ENCODE data around the gene NFASC. TPM values are rescaled to one million over a fixed set of nuclear protein-coding genes. Genes with fewer than 3 reads are reported as not detected.

The NFASC gene
- total and polyA plus RNA-seq, 2 donors (not counting 3 experiments of a cell fraction or from before 2014, with no cell fraction given), result not detected

GRCh38 chr1:205009670-205010069 is 139.0 kb downstream of the NFASC start:
- dilution Hi-C loops (cut with MboI; ENCODE audit: extremely low pct_ligation_motif_present, low sequenced_read_pairs), result no loop called here
- Histone ChIP-seq H3K79me2 (ENCODE audit: control insufficient read depth, insufficient read depth, low read length) (no peaks in the 10 kb centered on the region), H4K20me1 (replicated peaks; ENCODE audit: control insufficient read depth, extremely low read depth, insufficient read depth, low read length) (no peaks in the 10 kb centered on the region), H3K4me1 (ENCODE audit: control insufficient read depth, extremely low read depth, insufficient read depth, low read length) (no peaks in the 10 kb centered on the region), H2AFZ (ENCODE audit: low read depth, low read length) (no peak overlapping the region), H3K4me3 (replicated peaks in 1 of 3; ENCODE audit: insufficient read depth in 1 of 3, low read depth in 1 of 3, low read length in 3 of 3) (no peak overlapping the region), H3K4me2 (ENCODE audit: insufficient read depth, low read length) (no peak overlapping the region), H3K9me3 (replicated peaks; ENCODE audit: control insufficient read depth, insufficient read depth, low read length) (no peaks in the 10 kb centered on the region), H3K27me3 (ENCODE audit: control insufficient read depth in 2 of 2, insufficient read depth in 2 of 2, low read length in 2 of 2) (peaks cover 3% of the 10 kb centered on the region in 2 experiments), H3K9me1 (replicated peaks; ENCODE audit: control insufficient read depth, extremely low read depth, insufficient read depth, low read length) (no peaks in the 10 kb centered on the region), H3K36me3 (ENCODE audit: control insufficient read depth in 2 of 2, extremely low read depth in 1 of 2, insufficient read depth in 2 of 2, low read length in 2 of 2) (no peaks in the 10 kb centered on the region), H3K9ac (replicated peaks; ENCODE audit: extremely low read depth, insufficient read depth, low read length) (no peak overlapping the region), H3K27ac (ENCODE audit: insufficient read depth, low read depth, low read length) (no peak overlapping the region)
- FAIRE-seq, result no peak
- no peak for DNase-seq (ENCODE audit: low read depth, low spot score)
- TF ChIP-seq EZH2 (IDR thresholded peaks at IDR 0.05; ENCODE audit: borderline replicate concordance, low read depth, low read length, severe bottlenecking) (no peak), JUN (IDR thresholded peaks at IDR 0.05; ENCODE audit: borderline replicate concordance, insufficient read depth, insufficient read length, low read depth) (no peak), FOS (IDR thresholded peaks at IDR 0.05; ENCODE audit: borderline replicate concordance, insufficient read depth, low read length) (no peak), POLR2A (IDR thresholded peaks at IDR 0.05; ENCODE audit: low read depth, low read length) (no peak), MYC (IDR thresholded peaks at IDR 0.05; ENCODE audit: low read depth, low read length) (no peak), GATA2 (IDR thresholded peaks at IDR 0.05; ENCODE audit: insufficient read depth, insufficient read length, low read depth, low read length) (no peak), POLR2AphosphoS5 (IDR thresholded peaks at IDR 0.05; ENCODE audit: insufficient read depth, low read depth, low read length) (no peak)
- TF ChIP-seq, protein P1, sequence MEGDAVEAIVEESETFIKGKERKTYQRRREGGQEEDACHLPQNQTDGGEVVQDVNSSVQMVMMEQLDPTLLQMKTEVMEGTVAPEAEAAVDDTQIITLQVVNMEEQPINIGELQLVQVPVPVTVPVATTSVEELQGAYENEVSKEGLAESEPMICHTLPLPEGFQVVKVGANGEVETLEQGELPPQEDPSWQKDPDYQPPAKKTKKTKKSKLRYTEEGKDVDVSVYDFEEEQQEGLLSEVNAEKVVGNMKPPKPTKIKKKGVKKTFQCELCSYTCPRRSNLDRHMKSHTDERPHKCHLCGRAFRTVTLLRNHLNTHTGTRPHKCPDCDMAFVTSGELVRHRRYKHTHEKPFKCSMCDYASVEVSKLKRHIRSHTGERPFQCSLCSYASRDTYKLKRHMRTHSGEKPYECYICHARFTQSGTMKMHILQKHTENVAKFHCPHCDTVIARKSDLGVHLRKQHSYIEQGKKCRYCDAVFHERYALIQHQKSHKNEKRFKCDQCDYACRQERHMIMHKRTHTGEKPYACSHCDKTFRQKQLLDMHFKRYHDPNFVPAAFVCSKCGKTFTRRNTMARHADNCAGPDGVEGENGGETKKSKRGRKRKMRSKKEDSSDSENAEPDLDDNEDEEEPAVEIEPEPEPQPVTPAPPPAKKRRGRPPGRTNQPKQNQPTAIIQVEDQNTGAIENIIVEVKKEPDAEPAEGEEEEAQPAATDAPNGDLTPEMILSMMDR (IDR thresholded peaks at IDR 0.05; ENCODE audit: extremely low read depth in 1 of 2, insufficient read depth in 1 of 2, low read depth in 1 of 2, low read length in 2 of 2), result no peak
- TF ChIP-seq, protein P2, sequence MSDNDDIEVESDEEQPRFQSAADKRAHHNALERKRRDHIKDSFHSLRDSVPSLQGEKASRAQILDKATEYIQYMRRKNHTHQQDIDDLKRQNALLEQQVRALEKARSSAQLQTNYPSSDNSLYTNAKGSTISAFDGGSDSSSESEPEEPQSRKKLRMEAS (IDR thresholded peaks at IDR 0.05; ENCODE audit: insufficient read depth, insufficient read length), result no peak
- ChIA-PET CTCF (no interaction called here), POLR2A (no interaction called here)
- BruUV-seq (replicated peaks), result no TSS peak
- intact Hi-C loops (cut with micrococcal nuclease), result no loop called here
